Renal cortical epithelial cell (primary cell): ENCODE results near the gene CDH23. TPM values are rescaled to one million over a fixed set of nuclear protein-coding genes. Genes with fewer than 3 reads are reported as not detected.

Experiments used
- DNase-seq: peaks from one replicate; pipeline ENCODE4 v3.0.0-alpha.2; 2011; ENCODE audit warnings: low read depth
- total RNA-seq: library from RNA; depleted of rRNA; stranded (reverse); fragments of >200 nt; gene quantifications from 2 replicates; pipeline ENCODE4 v1.2.3, GENCODE V29; 2014

Gene CDH23
- total RNA-seq, 1 donor from 2014 or later: not detected

GRCh38 chr10:71513936-71514335, 117.2 kb downstream of the CDH23 start:
- DNase-seq: no peak

GRCh38 chr10:71515531-71516172, 118.9 kb downstream of the CDH23 start:
- DNase-seq: no peak

GRCh38 chr10:71516890-71517289, 120.2 kb downstream of the CDH23 start:
- no peak for DNase-seq

GRCh38 chr10:71517298-71518169, 120.8 kb downstream of the CDH23 start:
- DNase-seq: no peak

- no peak for DNase-seq
Observed at GRCh38 chr10:71520042-71520441, 123.3 kb downstream of the CDH23 start.

GRCh38 chr10:71521504-71522441, 125.1 kb downstream of the CDH23 start:
- DNase-seq: no peak

- no peak for DNase-seq
Observed at GRCh38 chr10:71522442-71523144, 125.9 kb downstream of the CDH23 start.

GRCh38 chr10:71523756-71524155, 127.0 kb downstream of the CDH23 start:
- no peak for DNase-seq

- no peak for DNase-seq
Observed at GRCh38 chr10:71525092-71525491, 128.4 kb downstream of the CDH23 start.

- no peak for DNase-seq
Observed at GRCh38 chr10:71525721-71526120, 129.0 kb downstream of the CDH23 start.

GRCh38 chr10:71526653-71527052, 129.9 kb downstream of the CDH23 start:
- DNase-seq: no peak

GRCh38 chr10:71527135-71527534, 130.4 kb downstream of the CDH23 start:
- peak; percentile 23 for DNase-seq

- DNase-seq: no peak
Observed at GRCh38 chr10:71528371-71529206, 131.9 kb downstream of the CDH23 start.

GRCh38 chr10:71529207-71529827, 132.6 kb downstream of the CDH23 start:
- DNase-seq: no peak

GRCh38 chr10:71530781-71531180, 134.1 kb downstream of the CDH23 start:
- DNase-seq: no peak

- DNase-seq: no peak
Observed at GRCh38 chr10:71531485-71532446, 135.0 kb downstream of the CDH23 start.

GRCh38 chr10:71532878-71533277, 136.2 kb downstream of the CDH23 start:
- no peak for DNase-seq

- DNase-seq: no peak
Observed at GRCh38 chr10:71533936-71534335, 137.2 kb downstream of the CDH23 start.
